Neuronal stem cell (in vitro differentiated cells): ENCODE data around the gene KRT5.

ENCODE experiments used
- DNase-seq: peaks from one replicate; pipeline ENCODE4 v3.0.0-alpha.2; 2013; ENCODE audit warnings: low spot score
- H2AFZ ChIP-seq: one replicate; pipeline ENCODE4 v1.6.1; 2013; ENCODE audit warnings: mild to moderate bottlenecking, low read length, inconsistent platforms
- H2AK5ac ChIP-seq: 2 replicates; pipeline ENCODE4 v1.6.1; 2013; ENCODE audit warnings: low read depth, mild to moderate bottlenecking, inconsistent platforms, low read length, moderate library complexity, mixed read lengths
- H2BK120ac ChIP-seq: 2 replicates; pipeline ENCODE4 v1.6.1; 2013; ENCODE audit warnings: low read depth, mild to moderate bottlenecking, inconsistent platforms, low read length, moderate library complexity, mixed read lengths
- H2BK12ac ChIP-seq: one replicate; pipeline ENCODE4 v1.6.1; 2013; ENCODE audit warnings: low read length, inconsistent platforms
- H2BK15ac ChIP-seq: 2 replicates; pipeline ENCODE4 v1.6.1; 2013; ENCODE audit warnings: mild to moderate bottlenecking, low read length, inconsistent platforms, mixed read lengths
- H2BK5ac ChIP-seq: one replicate; pipeline ENCODE4 v1.6.1; 2013; ENCODE audit warnings: inconsistent platforms, mild to moderate bottlenecking, low read length, moderate library complexity
- H3K14ac ChIP-seq: one replicate; pipeline ENCODE4 v1.6.1; 2013; ENCODE audit warnings: low read length, inconsistent platforms
- H3K18ac ChIP-seq: 2 replicates; pipeline ENCODE4 v1.6.1; 2013; ENCODE audit warnings: low read length, inconsistent platforms
- H3K23ac ChIP-seq: 2 replicates; pipeline ENCODE4 v1.6.1; 2013; ENCODE audit warnings: low read depth, mild to moderate bottlenecking, mixed read lengths, low read length, inconsistent platforms; ENCODE audit not compliant: poor library complexity
- H3K27ac ChIP-seq: replicated peaks from 3 replicates; pipeline ENCODE4 v1.5.1; 2013; ENCODE audit warnings: low read length, inconsistent platforms
- H3K27me3 ChIP-seq, 3 experiments: 2 replicates each; pipeline ENCODE4 v1.6.1; 2013; ENCODE audit warnings: low read length in 3 of 3, mild to moderate bottlenecking in 2 of 3, inconsistent platforms in 1 of 3, low read depth in 1 of 3, mixed read lengths in 1 of 3, moderate library complexity in 1 of 3; ENCODE audit not compliant: control insufficient read depth in 3 of 3, insufficient read depth in 3 of 3
- H3K36me3 ChIP-seq, 2 donors: replicated peaks in 1 of 2; 2 replicates each; pipeline ENCODE4 v1.6.1; 2013; ENCODE audit warnings: low read length in 2 of 2; ENCODE audit not compliant: control insufficient read depth in 2 of 2, insufficient read depth in 2 of 2
- H3K4ac ChIP-seq: 2 replicates; pipeline ENCODE4 v1.6.1; 2013; ENCODE audit warnings: inconsistent platforms, mild to moderate bottlenecking, low read length, moderate library complexity
- H3K4me1 ChIP-seq, 2 donors: 1 replicate in 1 of 2; 2 replicates in 1 of 2; pipeline ENCODE4 v1.6.1; 2013; ENCODE audit warnings: low read length in 2 of 2, low read depth in 1 of 2; ENCODE audit not compliant: control insufficient read depth in 2 of 2, insufficient read depth in 1 of 2
- H3K4me2 ChIP-seq: one replicate; pipeline ENCODE4 v1.6.1; 2013; ENCODE audit warnings: mild to moderate bottlenecking, low read length, inconsistent platforms; ENCODE audit not compliant: insufficient read depth, poor library complexity, severe bottlenecking
- H3K4me3 ChIP-seq, 2 donors: 2 replicates each; pipeline ENCODE4 v1.5.1; 2013; ENCODE audit warnings: low read length in 2 of 2, mild to moderate bottlenecking in 2 of 2, inconsistent platforms in 1 of 2, moderate library complexity in 1 of 2
- H3K79me1 ChIP-seq: one replicate; pipeline ENCODE4 v1.6.1; 2013; ENCODE audit warnings: low read depth, mild to moderate bottlenecking, inconsistent platforms, low read length, moderate library complexity
- H3K9ac ChIP-seq: one replicate; pipeline ENCODE4 v1.6.1; 2013; ENCODE audit warnings: mild to moderate bottlenecking, low read depth, low read length, inconsistent platforms; ENCODE audit not compliant: poor library complexity
- H3K9me3 ChIP-seq, 2 donors: replicated peaks in 1 of 2; 2 replicates each; pipeline versions ENCODE3 to v1.6.1; 2013; ENCODE audit warnings: low read length in 2 of 2, mild to moderate bottlenecking in 2 of 2, inconsistent platforms in 1 of 2, low read depth in 1 of 2, mixed read lengths in 1 of 2, moderate library complexity in 1 of 2; ENCODE audit not compliant: control insufficient read depth in 2 of 2, insufficient read depth in 1 of 2
- H4K8ac ChIP-seq: one replicate; pipeline ENCODE4 v1.6.1; 2013; ENCODE audit warnings: low read depth, mild to moderate bottlenecking, inconsistent platforms, low read length, moderate library complexity
- H4K91ac ChIP-seq: one replicate; pipeline ENCODE4 v1.6.1; 2013; ENCODE audit warnings: low read length, low read depth, mild to moderate bottlenecking, inconsistent platforms; ENCODE audit not compliant: poor library complexity
- WGBS, 2 donors: extraction: QIAGEN DNeasy Blood & Tissue Kit; methylation state at CpG; one replicate each; pipeline ENCODE4 v1.1.7; 2013; ENCODE audit warnings: missing lambda C conversion rate in 2 of 2, mixed read lengths in 1 of 2; ENCODE audit not compliant: insufficient read length in 2 of 2, insufficient replicate concordance in 1 of 2; ENCODE audit errors: extremely low coverage in 2 of 2; 5-methylcytosine and 5-hydroxymethylcytosine counted together

Gene KRT5

GRCh38 chr12:52474212-52474611, 46.0 kb downstream of the KRT5 start:
- Histone ChIP-seq H2BK120ac (no peak overlapping the region), H3K14ac (no peak overlapping the region), H3K23ac (no peak overlapping the region), H3K9ac (no peak overlapping the region), H2AK5ac (no peak overlapping the region), H2BK15ac (no peak overlapping the region), H3K4me2 (no peak overlapping the region), H3K9me3 (no peaks in the 10 kb centered on the region), H3K79me1 (no peaks in the 10 kb centered on the region), H2BK5ac (no peak overlapping the region), H4K91ac (no peak overlapping the region), H3K4me3 (no peak overlapping the region), H3K27ac (no peak overlapping the region), H3K36me3 (no peaks in the 10 kb centered on the region), H3K27me3 (no peaks in the 10 kb centered on the region), H2BK12ac (no peak overlapping the region), H3K4ac (no peak overlapping the region), H4K8ac (no peak overlapping the region), H3K4me1 (no peaks in the 10 kb centered on the region), H3K18ac (no peak overlapping the region), H2AFZ (no peak overlapping the region)
- WGBS, 2 donors = no CpG with 5 or more reads among the region's 2 CpGs
- DNase-seq = no peak

- Histone ChIP-seq H2BK120ac (no peak within 1 kb of the TSS), H3K79me1 (no peaks in the 10 kb centered on the region), H3K4me1 (no peaks in the 10 kb centered on the region), H2AFZ (no peak within 1 kb of the TSS), H3K36me3 (no peaks in the 10 kb centered on the region), H3K9ac (no peak within 1 kb of the TSS), H3K27ac (no peak within 1 kb of the TSS), H2BK15ac (no peak within 1 kb of the TSS), H3K18ac (no peak within 1 kb of the TSS), H4K8ac (no peak within 1 kb of the TSS), H3K27me3 (no peaks in the 10 kb centered on the region), H2BK5ac (no peak within 1 kb of the TSS), H3K9me3 (no peaks in the 10 kb centered on the region), H3K4me3 (no peak within 1 kb of the TSS), H3K14ac (no peak within 1 kb of the TSS), H2AK5ac (no peak within 1 kb of the TSS), H3K4me2 (no peak within 1 kb of the TSS), H3K4ac (no peak within 1 kb of the TSS), H3K23ac (no peak within 1 kb of the TSS), H2BK12ac (no peak within 1 kb of the TSS), H4K91ac (no peak within 1 kb of the TSS)
- WGBS, 2 donors = no CpG with 5 or more reads among the region's 4 CpGs
- DNase-seq = no peak
Measured at GRCh38 chr12:52473768-52474167, 46.4 kb downstream of the KRT5 start, which contains the start of gene KRT6C. KRT6C (minus strand) TSS chr12:52473805; CDS start chr12:52473737, 68 bp downstream.

DNA sequence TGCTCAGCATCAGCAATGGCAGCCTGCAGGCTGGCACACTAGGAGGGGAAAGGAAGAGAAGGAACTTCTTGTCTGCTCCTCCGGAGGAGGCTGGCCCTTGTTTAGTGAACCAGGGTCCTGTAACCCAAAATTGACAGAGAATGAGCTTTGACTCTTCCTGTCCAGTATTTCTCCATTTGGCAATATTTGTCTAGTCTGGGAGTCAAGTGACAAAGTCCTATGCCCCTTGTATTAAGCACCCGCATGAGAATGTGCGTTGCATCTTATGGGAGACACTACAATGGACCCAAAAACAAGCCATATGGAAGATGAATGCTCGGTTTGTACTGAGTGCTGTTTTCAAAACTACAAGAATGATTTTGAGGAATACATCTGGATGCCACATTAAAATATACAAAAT, 50.3 kb downstream of the KRT5 start:
- Histone ChIP-seq H3K9me3 (no peaks in the 10 kb centered on the region), H3K4ac (no peak overlapping the region), H2BK120ac (no peak overlapping the region), H3K4me3 (no peak overlapping the region), H3K4me2 (peak overlapping the region; percentile 11), H3K18ac (no peak overlapping the region), H4K91ac (no peak overlapping the region), H3K4me1 (no peaks in the 10 kb centered on the region), H3K23ac (no peak overlapping the region), H2AK5ac (no peak overlapping the region), H3K79me1 (no peaks in the 10 kb centered on the region), H3K14ac (no peak overlapping the region), H3K9ac (no peak overlapping the region), H3K36me3 (no peaks in the 10 kb centered on the region), H2BK5ac (no peak overlapping the region), H3K27me3 (no peaks in the 10 kb centered on the region), H2BK15ac (no peak overlapping the region), H3K27ac (no peak overlapping the region), H4K8ac (no peak overlapping the region), H2BK12ac (no peak overlapping the region), H2AFZ (no peak overlapping the region)
- WGBS, 2 donors = no CpG with 5 or more reads among the region's 4 CpGs
- no peak for DNase-seq

- no peak overlapping the region for H3K23ac ChIP-seq
- H3K36me3 ChIP-seq = no peaks in the 10 kb centered on the region
- no peak overlapping the region for H2BK15ac ChIP-seq
- H3K27me3 ChIP-seq = no peaks in the 10 kb centered on the region
- no peaks in the 10 kb centered on the region for H3K4me1 ChIP-seq
- no peak overlapping the region for H3K27ac ChIP-seq
- DNase-seq = no peak
- no peak overlapping the region for H3K14ac ChIP-seq
- H3K4ac ChIP-seq = no peak overlapping the region
- no peak overlapping the region for H2BK5ac ChIP-seq
- H2AK5ac ChIP-seq = no peak overlapping the region
- H3K79me1 ChIP-seq = no peaks in the 10 kb centered on the region
- H3K4me3 ChIP-seq = no peak overlapping the region
- no peak overlapping the region for H2BK12ac ChIP-seq
- no peak overlapping the region for H4K8ac ChIP-seq
- no peaks in the 10 kb centered on the region for H3K9me3 ChIP-seq
- H4K91ac ChIP-seq = no peak overlapping the region
- H2BK120ac ChIP-seq = no peak overlapping the region
- no CpG with 5 or more reads among the region's 2 CpGs for WGBS, 2 donors
- no peak overlapping the region for H3K9ac ChIP-seq
- H2AFZ ChIP-seq = no peak overlapping the region
- H3K18ac ChIP-seq = no peak overlapping the region
- H3K4me2 ChIP-seq = no peak overlapping the region
Measured at GRCh38 chr12:52464897-52465296, 55.3 kb downstream of the KRT5 start.
